ENCODE data around the gene HS3ST3A1.
"Not testable (repeated sequence)": the region's sequence is repeated elsewhere in the genome, so short reads cannot be mapped to it uniquely, and the experiment has no call there.

HS3ST3A1 gene

GRCh38 chr17:13569398-13570123, 32.2 kb downstream of the HS3ST3A1 start:
- DNase-seq: no peak

GRCh38 chr17:13568582-13569397, 32.9 kb downstream of the HS3ST3A1 start:
- DNase-seq: no peak

- DNase-seq: no peak
Measured at GRCh38 chr17:13563866-13564265, 37.9 kb downstream of the HS3ST3A1 start.

GRCh38 chr17:13562271-13562800, 39.4 kb downstream of the HS3ST3A1 start:
- no peak for DNase-seq

- DNase-seq: no peak
Measured at GRCh38 chr17:13561606-13562270, 40.0 kb downstream of the HS3ST3A1 start.

GRCh38 chr17:13560935-13561334, 40.8 kb downstream of the HS3ST3A1 start:
- DNase-seq: no peak

GRCh38 chr17:13558588-13558987, 43.1 kb downstream of the HS3ST3A1 start:
- DNase-seq: no peak

- no peak for DNase-seq
Measured at GRCh38 chr17:13557077-13557476, 44.7 kb downstream of the HS3ST3A1 start.

- no peak for DNase-seq
Measured at GRCh38 chr17:13554231-13554630, 47.5 kb downstream of the HS3ST3A1 start.

- no peak for DNase-seq
Measured at GRCh38 chr17:13550291-13550690, 51.4 kb downstream of the HS3ST3A1 start.

GRCh38 chr17:13548576-13548975, 53.2 kb downstream of the HS3ST3A1 start:
- DNase-seq: not testable (repeated sequence)

GRCh38 chr17:13546851-13547250, 54.9 kb downstream of the HS3ST3A1 start:
- DNase-seq: no peak

- no peak for DNase-seq
Measured at GRCh38 chr17:13545941-13546340, 55.8 kb downstream of the HS3ST3A1 start.

- no peak for DNase-seq
Measured at GRCh38 chr17:13544765-13545164, 57.0 kb downstream of the HS3ST3A1 start.

- no peak for DNase-seq
Measured at GRCh38 chr17:13544292-13544691, 57.4 kb downstream of the HS3ST3A1 start.

- no peak for DNase-seq
Measured at GRCh38 chr17:13542636-13543035, 59.1 kb downstream of the HS3ST3A1 start.

- DNase-seq: no peak
Measured at GRCh38 chr17:13541032-13541480, 60.7 kb downstream of the HS3ST3A1 start.

- no peak for DNase-seq
Measured at GRCh38 chr17:13540546-13540945, 61.2 kb downstream of the HS3ST3A1 start.

- DNase-seq: no peak
Measured at GRCh38 chr17:13539421-13539820, 62.3 kb downstream of the HS3ST3A1 start.

- DNase-seq: no peak
Measured at GRCh38 chr17:13538841-13539411, 62.8 kb downstream of the HS3ST3A1 start.

- no peak for DNase-seq
Measured at GRCh38 chr17:13537871-13538643, 63.7 kb downstream of the HS3ST3A1 start.

GRCh38 chr17:13537167-13537731, 64.5 kb downstream of the HS3ST3A1 start:
- DNase-seq: no peak
